Measurements from ENCODE around the gene WDR73.

DNA sequence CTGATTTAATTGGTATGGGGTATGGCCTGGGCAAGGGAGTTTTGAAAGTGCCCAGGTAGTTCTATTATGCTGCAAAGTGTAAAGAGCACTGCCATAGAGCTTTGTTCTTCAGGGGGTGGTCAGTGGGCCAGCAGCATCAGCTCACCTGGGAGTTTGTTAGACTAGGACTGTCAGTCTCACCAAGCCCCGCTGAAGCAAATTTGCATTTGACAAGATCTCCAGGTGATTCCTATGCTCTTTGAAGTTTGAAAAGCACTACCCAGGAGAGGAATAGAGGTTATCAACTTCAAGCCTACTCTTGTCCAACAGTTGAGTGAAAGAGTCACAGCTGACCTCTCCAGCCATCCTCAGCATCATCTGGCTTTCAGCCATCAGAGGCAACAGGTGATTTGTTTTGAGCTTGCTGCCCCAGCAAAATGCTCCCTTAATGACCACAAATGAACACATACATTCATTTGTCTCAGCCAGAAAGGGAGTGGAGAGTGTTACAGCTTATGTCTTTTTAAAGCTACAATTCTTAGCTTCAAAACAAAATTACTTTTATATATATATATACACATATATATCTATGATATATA lies 45.3 kb downstream of the WDR73 start:
- TF ChIP-seq MYC (IDR thresholded peaks at IDR 0.05; ENCODE audit: borderline replicate concordance, low read length) (no peak), CTCF (IDR thresholded peaks at IDR 0.05) (no peak), SMC3 (IDR thresholded peaks at IDR 0.05) (no peak), CHD2 (IDR thresholded peaks at IDR 0.05; ENCODE audit: low read length, partially characterized antibody) (no peak), BHLHE40 (IDR thresholded peaks at IDR 0.05; ENCODE audit: low read depth, low read length) (no peak), CEBPB (IDR thresholded peaks at IDR 0.05) (no peak), RCOR1 (IDR thresholded peaks at IDR 0.05; ENCODE audit: low read depth, low read length) (no peak), RAD21 (conservative IDR thresholded peaks at IDR 0.05 in 1 of 2, IDR thresholded peaks at IDR 0.05 in 1 of 2) (no peak), POLR2A (IDR thresholded peaks at IDR 0.05; ENCODE audit: low read length) (no peak), MAFK (IDR thresholded peaks at IDR 0.05; ENCODE audit: partially characterized antibody) (no peak), NPAS2 (CRISPR knock-in tag; IDR thresholded peaks at IDR 0.05; ENCODE audit: borderline replicate concordance) (no peak), EP300 (IDR thresholded peaks at IDR 0.05) (no peak), RARB (CRISPR knock-in tag; IDR thresholded peaks at IDR 0.05) (no peak)
- TF ChIP-seq, protein P1, sequence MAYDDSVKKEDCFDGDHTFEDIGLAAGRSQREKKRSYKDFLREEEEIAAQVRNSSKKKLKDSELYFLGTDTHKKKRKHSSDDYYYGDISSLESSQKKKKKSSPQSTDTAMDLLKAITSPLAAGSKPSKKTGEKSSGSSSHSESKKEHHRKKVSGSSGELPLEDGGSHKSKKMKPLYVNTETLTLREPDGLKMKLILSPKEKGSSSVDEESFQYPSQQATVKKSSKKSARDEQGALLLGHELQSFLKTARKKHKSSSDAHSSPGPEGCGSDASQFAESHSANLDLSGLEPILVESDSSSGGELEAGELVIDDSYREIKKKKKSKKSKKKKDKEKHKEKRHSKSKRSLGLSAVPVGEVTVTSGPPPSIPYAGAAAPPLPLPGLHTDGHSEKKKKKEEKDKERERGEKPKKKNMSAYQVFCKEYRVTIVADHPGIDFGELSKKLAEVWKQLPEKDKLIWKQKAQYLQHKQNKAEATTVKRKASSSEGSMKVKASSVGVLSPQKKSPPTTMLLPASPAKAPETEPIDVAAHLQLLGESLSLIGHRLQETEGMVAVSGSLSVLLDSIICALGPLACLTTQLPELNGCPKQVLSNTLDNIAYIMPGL (CRISPR knock-in tag; IDR thresholded peaks at IDR 0.05; ENCODE audit: borderline replicate concordance), result no peak
